GM19372 (cell line): ENCODE data around the gene TTC21A.

Source experiments
- ATAC-seq: cut with Tn5 transposase; IDR thresholded peaks from one replicate; pipeline ENCODE4 v1.9.1; 2021; ENCODE audit warnings: mild to moderate bottlenecking, low read depth, moderate library complexity; ENCODE audit not compliant: unreplicated experiment

Gene TTC21A

GRCh38 chr3:39113291-39113690 is 5.8 kb downstream of the TTC21A start:
- ATAC-seq = no peak

DNA sequence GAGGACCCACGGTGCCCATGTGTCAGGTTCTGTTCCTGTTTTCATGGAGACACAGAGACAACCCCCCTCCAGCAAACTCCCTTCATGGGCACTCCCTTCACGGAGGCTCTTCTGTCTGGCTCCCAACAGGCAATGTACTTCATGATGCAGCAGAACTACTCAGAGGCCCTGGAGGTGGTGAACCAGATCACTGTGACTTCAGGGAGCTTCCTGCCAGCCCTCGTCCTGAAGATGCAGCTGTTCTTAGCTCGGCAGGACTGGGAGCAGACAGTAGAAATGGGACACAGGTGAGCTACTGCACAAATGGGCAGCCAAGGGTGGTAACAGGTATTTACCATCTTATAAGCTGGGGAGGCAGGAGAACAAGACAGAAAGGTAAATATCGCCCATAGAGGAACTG is 7.0 kb downstream of the TTC21A start:
- ATAC-seq = no peak

GRCh38 chr3:39115870-39116269 is 8.4 kb downstream of the TTC21A start:
- no peak for ATAC-seq

DNA sequence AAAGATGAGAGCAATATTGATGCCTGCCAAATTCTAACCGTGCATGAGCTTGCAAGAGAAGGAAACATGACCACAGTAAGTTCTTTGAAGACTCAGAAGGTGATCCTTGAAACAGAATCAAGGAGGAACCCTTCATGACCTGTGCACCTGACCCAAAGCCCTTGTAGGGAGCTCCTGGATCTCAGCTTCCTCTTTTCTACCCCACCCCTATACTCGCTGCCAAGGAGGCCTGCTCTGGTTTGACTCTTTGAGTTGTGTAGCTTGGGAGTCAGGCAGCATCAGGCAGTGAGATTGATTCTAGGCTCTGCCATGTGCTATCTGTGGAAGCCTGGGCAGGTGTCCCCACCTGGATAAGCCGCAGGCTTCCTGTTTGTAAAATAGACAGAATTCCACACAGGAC is 10.6 kb downstream of the TTC21A start:
- ATAC-seq = no peak

GRCh38 chr3:39118931-39119660 is 11.6 kb downstream of the TTC21A start:
- no peak for ATAC-seq

GRCh38 chr3:39121621-39122020 is 14.1 kb downstream of the TTC21A start:
- ATAC-seq = no peak

DNA sequence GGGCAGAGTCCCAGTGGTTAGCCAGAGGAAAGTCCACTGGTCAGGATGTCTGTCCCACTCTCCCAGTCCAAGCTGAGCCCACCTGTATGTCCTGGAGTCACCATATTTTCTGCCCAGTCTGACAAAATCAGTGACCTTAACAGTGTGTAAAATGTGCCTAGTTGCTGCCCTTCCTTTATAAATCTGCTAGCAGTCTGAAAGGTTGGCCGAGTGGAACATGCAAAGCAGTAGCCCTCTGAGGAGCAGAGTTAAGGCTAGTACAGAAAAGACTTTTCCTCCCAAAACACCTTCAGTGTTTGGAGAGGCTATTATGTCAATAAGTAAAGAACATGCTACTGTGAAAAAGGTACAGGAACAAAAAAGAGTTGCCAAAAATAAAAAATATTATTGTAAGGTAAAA is 15.3 kb downstream of the TTC21A start:
- ATAC-seq = no peak

GRCh38 chr3:39124876-39125840 is 17.7 kb downstream of the TTC21A start:
- no peak for ATAC-seq

GRCh38 chr3:39125841-39126500 is 18.5 kb downstream of the TTC21A start:
- ATAC-seq = no peak

DNA sequence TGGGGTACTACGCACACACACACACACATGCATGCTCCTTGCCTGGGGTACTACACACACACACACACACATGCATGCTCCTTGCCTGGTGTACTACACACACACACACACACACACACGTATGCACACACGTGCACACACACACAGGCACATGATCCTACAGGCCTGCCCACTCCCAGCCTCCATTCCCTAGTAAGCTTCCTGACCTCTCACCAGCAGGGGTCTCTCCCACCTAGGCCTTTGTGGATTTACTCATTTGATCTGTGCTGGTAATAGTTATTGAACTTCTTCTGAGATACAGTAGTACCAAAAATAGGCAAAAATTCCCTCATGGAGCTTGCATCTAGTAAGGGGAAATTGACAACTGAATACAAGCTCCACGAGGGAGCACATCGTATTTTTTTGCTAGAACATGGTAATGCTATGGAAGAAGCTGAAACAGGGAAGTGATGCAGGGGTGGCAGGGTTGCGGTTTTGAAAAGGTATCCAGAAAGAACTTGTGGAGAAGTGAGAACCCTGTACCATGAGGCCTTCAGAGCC is 19.1 kb downstream of the TTC21A start:
- no peak for ATAC-seq

DNA sequence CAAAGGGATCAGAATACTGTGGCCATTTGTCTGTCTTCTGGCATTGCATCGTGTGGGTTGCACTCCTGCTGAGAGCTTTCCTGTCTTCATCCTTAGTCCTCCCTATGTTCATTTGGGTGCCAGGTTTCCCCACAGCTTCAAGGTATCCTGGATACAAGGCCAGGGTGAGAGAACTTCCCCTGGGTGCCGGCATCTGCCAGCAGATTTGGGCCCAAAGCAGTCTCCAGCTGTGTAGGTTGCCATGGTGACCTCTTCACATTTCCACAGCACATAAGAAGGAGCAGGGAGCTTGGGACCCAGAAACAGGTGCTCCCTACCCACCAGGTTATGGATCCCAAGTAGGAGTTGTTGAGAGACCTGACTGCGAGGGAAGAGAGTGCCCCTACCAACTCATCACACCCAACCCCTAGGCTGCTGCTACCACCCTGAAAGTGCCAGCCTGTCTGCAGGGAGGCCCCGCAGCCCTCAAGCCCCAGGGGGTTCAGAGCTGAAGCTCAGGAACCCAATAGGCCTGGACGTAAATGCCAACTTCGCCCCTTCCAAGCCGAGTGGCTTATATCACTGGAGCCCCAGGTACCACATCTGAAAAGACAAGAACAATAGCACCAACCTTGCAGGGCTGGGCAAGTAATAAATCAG is 19.9 kb downstream of the TTC21A start:
- ATAC-seq = no peak

- ATAC-seq = no peak
Measured at GRCh38 chr3:39127908-39128304, 20.4 kb downstream of the TTC21A start.

GRCh38 chr3:39128951-39129350 is 21.5 kb downstream of the TTC21A start:
- ATAC-seq = no peak

GRCh38 chr3:39130026-39130425 is 22.5 kb downstream of the TTC21A start:
- ATAC-seq = no peak

- no peak for ATAC-seq
Measured at GRCh38 chr3:39130693-39131265, 23.3 kb downstream of the TTC21A start.

- ATAC-seq = no peak
Measured at GRCh38 chr3:39132096-39133092, 24.9 kb downstream of the TTC21A start.

- no peak for ATAC-seq
Measured at GRCh38 chr3:39133093-39133490, 25.6 kb downstream of the TTC21A start.

GRCh38 chr3:39133822-39134221 is 26.3 kb downstream of the TTC21A start:
- ATAC-seq = no peak

- ATAC-seq = no peak
Measured at GRCh38 chr3:39134305-39134704, 26.8 kb downstream of the TTC21A start.
